ENCODE data around the gene GAB1.
"Not testable (repeated sequence)": the region's sequence is repeated elsewhere in the genome, so short reads cannot be mapped to it uniquely, and the experiment has no call there.

The GAB1 gene

GRCh38 chr4:143338313-143338712 is 1.6 kb downstream of the GAB1 start:
- DNase-seq (ENCODE audit: low read depth) = no peak

- no peak for DNase-seq (ENCODE audit: low read depth)
Observed at GRCh38 chr4:143339497-143339896, 2.8 kb downstream of the GAB1 start.

- DNase-seq (ENCODE audit: low read depth) = no peak
Observed at GRCh38 chr4:143341186-143341755, 4.6 kb downstream of the GAB1 start.

- no peak for DNase-seq (ENCODE audit: low read depth)
Observed at GRCh38 chr4:143343276-143343831, 6.7 kb downstream of the GAB1 start.

- DNase-seq (ENCODE audit: low read depth) = no peak
Observed at GRCh38 chr4:143344041-143344440, 7.4 kb downstream of the GAB1 start.

DNA sequence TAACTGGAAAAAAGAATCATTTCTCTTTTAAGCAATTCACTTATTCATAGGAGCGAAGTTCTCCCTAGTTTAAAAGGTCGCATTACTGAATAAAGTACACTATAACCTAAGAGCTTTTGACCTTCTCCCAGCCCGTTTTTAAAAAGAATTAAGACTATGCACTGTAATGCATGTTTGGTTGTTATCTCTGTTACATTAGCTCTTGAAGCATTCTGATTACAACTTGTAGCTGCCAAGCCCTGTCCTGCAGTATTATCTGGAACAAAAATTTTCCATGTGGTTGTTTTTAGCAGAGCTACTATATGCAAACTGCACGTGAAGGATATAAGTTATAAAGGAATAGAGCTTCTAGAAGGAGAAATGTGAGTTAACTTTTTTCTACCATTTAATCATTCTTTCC is 8.1 kb downstream of the GAB1 start:
- no peak for DNase-seq (ENCODE audit: low read depth)

DNA sequence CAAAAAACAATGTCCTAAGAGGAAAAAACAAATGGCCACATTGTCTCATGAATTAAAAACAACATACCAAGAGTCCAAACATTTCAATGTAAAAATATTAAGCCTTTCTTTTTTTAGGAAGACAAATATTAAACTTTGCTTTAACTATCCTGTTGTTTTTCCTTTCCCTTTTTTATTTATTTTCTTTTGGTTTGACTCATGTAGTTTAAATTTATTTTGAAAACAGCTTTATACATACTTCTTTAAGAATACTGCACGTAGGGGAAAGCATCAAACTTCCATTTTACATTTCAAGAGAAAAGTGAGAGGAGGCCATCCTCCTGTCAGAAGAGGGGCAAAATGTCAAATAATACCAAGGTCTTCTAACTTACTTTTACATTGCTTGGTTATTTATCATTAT is 8.7 kb downstream of the GAB1 start:
- DNase-seq (ENCODE audit: low read depth) = no peak

GRCh38 chr4:143346206-143346605 is 9.5 kb downstream of the GAB1 start:
- DNase-seq (ENCODE audit: low read depth) = no peak

DNA sequence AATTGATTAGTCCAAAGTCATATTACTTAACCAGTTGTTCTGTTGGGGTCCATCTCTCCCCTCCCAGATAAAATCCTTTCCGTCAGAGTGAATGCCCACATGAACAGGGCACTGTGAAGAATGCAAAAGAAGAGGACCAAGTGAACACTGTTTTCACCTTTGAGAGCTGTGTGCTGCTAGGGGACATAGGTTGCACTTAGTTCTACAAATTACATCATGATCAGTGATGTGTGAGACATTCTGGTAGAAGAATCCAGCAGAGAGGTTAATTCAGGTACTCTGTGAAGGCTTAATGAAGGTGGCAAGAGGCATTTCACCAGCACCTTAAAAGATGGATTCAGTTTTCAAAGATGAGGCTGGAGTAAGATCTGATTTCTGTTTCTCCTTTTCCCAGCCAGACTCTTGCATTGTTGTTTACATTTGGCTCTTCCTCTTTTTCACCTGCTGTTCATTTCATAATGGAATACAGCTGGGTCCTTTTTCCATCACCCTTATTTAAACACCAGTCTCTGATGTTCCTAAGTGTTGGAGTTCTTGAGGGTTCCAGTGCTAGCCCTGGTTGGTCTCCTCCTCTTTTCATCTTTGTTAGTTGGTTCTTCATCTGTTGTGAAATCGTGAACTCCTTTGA is 10.9 kb downstream of the GAB1 start:
- DNase-seq (ENCODE audit: low read depth) = no peak

GRCh38 chr4:143348233-143349077 is 11.8 kb downstream of the GAB1 start:
- DNase-seq (ENCODE audit: low read depth) = no peak

DNA sequence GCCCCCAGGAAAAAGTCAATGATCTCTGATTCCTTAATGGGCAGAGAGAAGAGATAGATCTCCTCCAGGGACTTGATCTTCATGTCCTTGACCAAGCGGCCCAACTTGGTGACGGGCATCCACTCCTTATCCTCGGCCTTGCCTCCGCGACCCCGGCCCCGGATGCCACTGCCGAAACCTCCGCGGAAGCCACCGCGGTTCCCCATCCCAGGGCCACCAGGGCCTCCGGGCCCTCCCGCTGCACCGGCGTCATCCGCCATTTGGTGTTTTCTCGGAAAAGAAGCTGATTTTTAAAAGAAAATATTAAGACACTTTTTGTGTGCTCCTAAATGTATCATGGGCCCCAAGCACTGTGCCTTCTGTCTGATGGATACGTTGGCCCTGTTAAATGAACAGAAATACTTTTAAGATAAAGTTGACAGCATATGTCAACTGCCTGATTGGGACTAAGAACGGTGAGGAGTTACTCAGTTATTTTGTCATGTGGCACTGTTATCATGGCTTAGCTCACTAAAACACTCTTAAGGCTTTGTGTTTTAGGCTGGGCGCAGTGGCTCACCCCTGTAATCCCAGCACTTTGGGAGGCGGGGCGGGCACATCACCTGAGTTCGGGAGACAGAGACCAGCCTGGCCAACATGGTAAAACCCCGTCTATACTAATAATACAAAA is 13.3 kb downstream of the GAB1 start:
- DNase-seq (ENCODE audit: low read depth) = not testable (repeated sequence)

GRCh38 chr4:143351149-143351691 is 14.5 kb downstream of the GAB1 start:
- no peak for DNase-seq (ENCODE audit: low read depth)

GRCh38 chr4:143351774-143352451 is 15.2 kb downstream of the GAB1 start:
- DNase-seq (ENCODE audit: low read depth) = no peak

DNA sequence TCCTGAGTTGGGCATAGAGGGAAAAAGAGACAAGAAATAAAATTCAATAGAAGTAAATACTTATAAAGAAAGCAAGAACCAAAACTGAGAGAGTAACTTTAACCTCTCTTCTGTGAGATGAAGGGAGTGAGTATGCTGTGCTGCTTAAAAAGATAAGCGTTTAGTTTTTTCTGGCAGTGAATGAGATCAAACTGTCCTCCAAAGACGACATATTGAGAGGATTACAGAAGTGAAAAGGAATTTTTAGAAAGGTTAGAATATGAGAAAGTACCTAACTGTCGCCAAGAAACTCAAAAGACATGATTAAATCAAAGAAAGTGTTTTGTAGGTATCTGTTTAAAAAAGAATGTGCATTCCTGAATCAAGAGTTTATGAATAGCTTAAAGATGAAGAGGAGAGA is 16.0 kb downstream of the GAB1 start:
- no peak for DNase-seq (ENCODE audit: low read depth)

DNA sequence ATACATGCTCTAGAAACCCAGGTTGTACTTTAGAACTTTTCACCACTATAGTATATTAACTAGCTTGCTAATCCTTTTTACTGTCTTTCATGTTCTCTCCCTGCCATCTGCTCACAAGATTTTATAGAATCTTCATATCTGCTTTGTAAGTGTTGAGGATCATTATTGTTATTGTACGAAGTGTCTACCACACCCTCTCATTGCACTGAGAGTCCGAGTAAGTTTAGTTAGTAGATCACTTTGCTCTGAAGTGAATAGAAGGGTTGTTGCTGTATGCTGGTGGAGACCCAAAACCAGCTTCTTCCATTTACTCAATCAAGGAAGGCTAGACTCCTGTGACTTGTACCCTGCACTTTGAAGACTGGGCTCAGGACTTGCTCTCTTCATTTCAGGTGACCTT is 17.1 kb downstream of the GAB1 start:
- DNase-seq (ENCODE audit: low read depth) = no peak

- DNase-seq (ENCODE audit: low read depth) = no peak
Observed at GRCh38 chr4:143354990-143355389, 18.3 kb downstream of the GAB1 start.

DNA sequence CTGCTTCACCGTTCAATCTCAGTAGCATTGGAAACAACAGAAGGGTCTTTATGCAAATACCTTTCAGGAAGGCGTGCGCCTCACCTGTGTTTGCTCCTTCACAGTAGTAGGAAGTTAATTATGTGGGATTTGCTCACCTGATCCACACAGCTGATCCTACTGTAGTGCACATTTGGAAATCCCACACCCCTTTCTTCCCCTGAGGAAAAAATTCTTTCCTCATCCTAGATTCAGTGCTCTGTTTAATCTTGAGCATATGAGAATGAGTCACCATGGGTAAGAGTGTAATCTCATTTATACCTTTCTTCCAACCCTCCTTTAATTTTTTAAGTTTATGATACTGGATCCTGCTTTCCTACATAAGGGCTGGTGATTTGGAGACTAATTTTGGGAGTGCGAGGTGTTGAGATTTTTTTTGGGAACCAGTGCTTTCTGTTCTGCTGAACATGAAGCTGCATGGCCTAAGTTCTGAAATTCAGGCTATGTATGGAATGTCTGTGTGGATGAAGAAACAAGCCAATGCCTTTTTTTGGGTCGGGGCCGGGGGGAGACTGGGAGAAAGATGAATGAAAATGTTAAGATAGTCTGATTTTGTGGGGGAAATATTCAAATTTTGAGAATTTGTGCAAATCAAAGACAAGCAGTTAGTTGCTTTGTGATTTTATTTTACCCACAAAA is 19.0 kb downstream of the GAB1 start:
- peak; percentile 40 for DNase-seq (ENCODE audit: low read depth)

DNA sequence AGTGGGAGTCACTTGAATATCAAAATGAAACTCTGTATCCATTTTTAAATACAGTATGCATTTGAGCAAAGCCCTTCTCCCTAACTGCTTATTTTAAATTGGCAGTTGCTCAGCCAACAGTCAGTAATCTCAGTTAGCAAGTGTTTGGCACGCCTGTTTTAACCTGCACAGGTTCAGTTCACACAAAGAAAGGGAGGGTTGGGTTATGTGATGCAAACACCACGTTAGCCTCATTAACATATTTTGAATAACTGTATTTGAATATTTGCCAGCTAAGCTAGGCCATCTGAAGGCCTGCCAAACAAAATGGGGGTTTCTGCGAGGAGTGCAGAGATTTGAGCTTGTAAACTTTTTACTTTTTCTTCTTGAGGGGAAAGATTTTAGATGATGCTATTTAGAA is 19.8 kb downstream of the GAB1 start:
- no peak for DNase-seq (ENCODE audit: low read depth)

DNA sequence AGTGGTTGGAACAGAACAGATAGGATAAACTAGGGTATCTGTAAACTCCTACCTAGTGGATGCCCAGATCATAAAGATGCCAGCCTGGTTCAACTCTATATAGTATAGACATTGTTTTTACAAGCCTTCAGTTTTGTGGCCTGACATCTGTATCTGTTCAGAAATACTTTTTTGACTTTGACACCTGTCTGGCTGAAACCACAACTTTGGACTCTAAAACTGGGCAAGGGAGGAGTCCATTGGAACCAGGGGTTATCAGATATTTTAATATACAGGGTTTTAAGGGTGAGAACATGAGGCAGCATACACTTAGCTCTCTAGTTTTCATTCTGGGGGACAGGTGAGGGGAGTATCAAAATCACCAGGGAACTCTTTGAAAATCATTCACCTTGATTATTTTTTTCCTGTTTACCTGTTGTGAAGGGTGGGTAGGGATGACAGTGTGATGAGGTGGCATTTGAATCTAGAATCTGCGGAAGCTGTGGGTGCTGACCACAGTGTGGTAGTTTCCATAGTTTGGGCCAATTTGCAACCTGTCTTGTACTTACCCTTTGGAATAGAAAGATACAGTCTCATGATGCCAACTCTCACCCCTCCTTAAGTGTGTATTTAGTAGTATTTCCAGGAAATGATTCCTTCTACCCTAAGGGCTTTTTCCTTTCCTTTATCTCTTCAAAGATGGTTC is 20.6 kb downstream of the GAB1 start:
- DNase-seq (ENCODE audit: low read depth) = no peak

GRCh38 chr4:143358419-143358818 is 21.7 kb downstream of the GAB1 start:
- no peak for DNase-seq (ENCODE audit: low read depth)
